OCI-LY3 (cell line): ENCODE data around the gene OR52D1.

Source experiments
- H2AFZ ChIP-seq: fragments of 200-600, 300-600 bp; shearing (Covaris generic); 2 replicates; pipeline ENCODE4 v1.6.0; 2014; ENCODE audit warnings: antibody characterized with exemption, low read depth, low read length
- H3K27ac ChIP-seq: fragments of 200-600, 300-600 bp; sonication (generic); 2 replicates; pipeline ENCODE4 v1.5.1; 2014; ENCODE audit warnings: mild to moderate bottlenecking, low read length, moderate library complexity, mixed read lengths
- H3K27me3 ChIP-seq: fragments of 200-600, 300-600 bp; sonication (generic); 2 replicates; pipeline ENCODE4 v1.6.1; 2014; ENCODE audit warnings: low read depth, low read length, mixed read lengths
- H3K36me3 ChIP-seq: fragments of 200-600, 300-600 bp; sonication (generic); replicated peaks from 2 replicates; pipeline ENCODE3; 2014; ENCODE audit warnings: low read depth, low read length, mixed read lengths
- H3K4me1 ChIP-seq: fragments of 300-600, 200-600 bp; sonication (generic); 2 replicates; pipeline ENCODE4 v1.6.1; 2014; ENCODE audit warnings: low read length, mixed read lengths
- H3K4me2 ChIP-seq: fragments of 200-600, 300-600 bp; sonication (generic); 2 replicates; pipeline ENCODE4 v1.6.1; 2014; ENCODE audit warnings: low read length, mixed read lengths
- H3K4me3 ChIP-seq: fragments of 300-600, 200-600 bp; sonication (generic); 2 replicates; pipeline ENCODE4 v1.5.1; 2014; ENCODE audit warnings: antibody characterized with exemption, mild to moderate bottlenecking, low read length, moderate library complexity
- H3K79me2 ChIP-seq: fragments of 300-600, 200-600 bp; shearing (Covaris generic); 2 replicates; pipeline ENCODE4 v1.6.1; 2014; ENCODE audit warnings: mild to moderate bottlenecking, low read length, mixed read lengths
- H3K9ac ChIP-seq: fragments of 300-600, 200-600 bp; shearing (Covaris generic); 2 replicates; pipeline ENCODE4 v1.6.0; 2014; ENCODE audit warnings: mild to moderate bottlenecking, low read length, moderate library complexity
- H3K9me3 ChIP-seq: fragments of 200-600, 300-600 bp; shearing (Covaris generic); 2 replicates; pipeline ENCODE4 v1.6.1; 2014; ENCODE audit warnings: low read length, mixed read lengths; ENCODE audit not compliant: insufficient read depth
- H4K20me1 ChIP-seq: fragments of 200-600, 300-600 bp; sonication (generic); 2 replicates; pipeline ENCODE4 v1.6.1; 2016; ENCODE audit warnings: low read length, mixed read lengths; ENCODE audit not compliant: insufficient read depth
- CTCF ChIP-seq: fragments of 200-600, 300-600 bp; sonication (generic); IDR thresholded peaks from 2 replicates; pipeline ENCODE4 v1.5.1; 2014; ENCODE audit warnings: antibody characterized with exemption, low read length, low read depth
- EZH2phosphoT487 ChIP-seq: fragments of 200-600 bp; shearing (Covaris generic); IDR thresholded peaks from 2 replicates; pipeline ENCODE4 v1.6.1; 2018; ENCODE audit warnings: antibody characterized with exemption, mixed run types, low read depth

The OR52D1 gene

GRCh38 chr11:5508605-5509004 lies 20.1 kb downstream of the OR52D1 start:
- H3K27me3 ChIP-seq = 0 out of 2 replicates have a peak, but pooled peaks cover 2% of the 10 kb centered on the region
- H3K36me3 ChIP-seq = no peaks in the 10 kb centered on the region
- no peak overlapping the region for H3K9ac ChIP-seq
- H3K79me2 ChIP-seq = no peaks in the 10 kb centered on the region
- H3K4me1 ChIP-seq = no peaks in the 10 kb centered on the region
- no peak overlapping the region for H2AFZ ChIP-seq
- no peak overlapping the region for H3K27ac ChIP-seq
- no peak overlapping the region for H3K4me2 ChIP-seq
- no peak overlapping the region for H3K4me3 ChIP-seq
- no peaks in the 10 kb centered on the region for H4K20me1 ChIP-seq
- no peak for TF ChIP-seq EZH2phosphoT487
- no peak for TF ChIP-seq CTCF
- no peaks in the 10 kb centered on the region for H3K9me3 ChIP-seq

GRCh38 chr11:5509803-5510202 lies 21.3 kb downstream of the OR52D1 start, which contains the start of gene UBQLN3:
Gene UBQLN3, minus strand, starts transcription at chr11:5509957. Its CDS starts 399 bp downstream, at chr11:5509558.
- H3K79me2 ChIP-seq = no peaks in the 10 kb centered on the region
- no peak within 1 kb of the TSS for H3K9ac ChIP-seq
- H3K27me3 ChIP-seq = 0 out of 2 replicates have a peak, but pooled peaks cover 2% of the 10 kb centered on the region
- no peaks in the 10 kb centered on the region for H4K20me1 ChIP-seq
- no peak within 1 kb of the TSS for H2AFZ ChIP-seq
- TF ChIP-seq EZH2phosphoT487 = no peak
- no peak for TF ChIP-seq CTCF
- H3K4me1 ChIP-seq = no peaks in the 10 kb centered on the region
- H3K36me3 ChIP-seq = no peaks in the 10 kb centered on the region
- no peak within 1 kb of the TSS for H3K4me2 ChIP-seq
- no peak within 1 kb of the TSS for H3K27ac ChIP-seq
- no peaks in the 10 kb centered on the region for H3K9me3 ChIP-seq
- H3K4me3 ChIP-seq = no peak within 1 kb of the TSS

- Histone ChIP-seq H3K79me2 (no peaks in the 10 kb centered on the region), H3K27ac (no peak overlapping the region), H3K36me3 (no peaks in the 10 kb centered on the region), H3K4me1 (no peaks in the 10 kb centered on the region), H3K9me3 (no peaks in the 10 kb centered on the region), H3K9ac (no peak overlapping the region), H4K20me1 (no peaks in the 10 kb centered on the region), H3K4me2 (no peak overlapping the region), H2AFZ (no peak overlapping the region), H3K27me3 (0 out of 2 replicates have a peak, but pooled peaks cover 2% of the 10 kb centered on the region), H3K4me3 (no peak overlapping the region)
- TF ChIP-seq EZH2phosphoT487 (no peak), CTCF (no peak)
Observed at GRCh38 chr11:5514841-5515240, 26.4 kb downstream of the OR52D1 start.

- Histone ChIP-seq H3K4me3 (no peak within 1 kb of the TSS), H3K27me3 (0 out of 2 replicates have a peak, but pooled peaks cover 2% of the 10 kb centered on the region), H3K4me1 (no peaks in the 10 kb centered on the region), H2AFZ (no peak within 1 kb of the TSS), H3K9ac (no peak within 1 kb of the TSS), H3K9me3 (no peaks in the 10 kb centered on the region), H3K36me3 (no peaks in the 10 kb centered on the region), H3K4me2 (no peak within 1 kb of the TSS), H3K79me2 (no peaks in the 10 kb centered on the region), H3K27ac (no peak within 1 kb of the TSS), H4K20me1 (no peaks in the 10 kb centered on the region)
- TF ChIP-seq EZH2phosphoT487 (no peak), CTCF (no peak)
Observed at GRCh38 chr11:5516599-5516998, 28.1 kb downstream of the OR52D1 start, which contains the start of gene UBQLNL. Gene UBQLNL, minus strand, starts transcription at chr11:5516699. Its CDS starts 258 bp downstream, at chr11:5516441.
